HFFc6 (cell line): ENCODE results near the gene PIK3R6. TPM values are rescaled to one million over a fixed set of nuclear protein-coding genes. Genes with fewer than 3 reads are reported as not detected.

Source experiments
- DNase-seq: peaks from one replicate; pipeline ENCODE4 v3.0.0-alpha.2; 2018
- H3K27ac Mint-ChIP-seq: 2 replicates; pipeline ENCODE4 v1.8.0; 2020; ENCODE audit warnings: mild to moderate bottlenecking, mixed read lengths
- H3K27me3 Mint-ChIP-seq: 2 replicates; pipeline ENCODE4 v1.8.0; 2021; ENCODE audit warnings: mild to moderate bottlenecking, moderate library complexity, mixed read lengths; ENCODE audit not compliant: insufficient read depth
- H3K36me3 Mint-ChIP-seq: 2 replicates; pipeline ENCODE4 v1.8.0; 2021; ENCODE audit warnings: low read depth, mixed read lengths
- H3K4me1 Mint-ChIP-seq: 2 replicates; pipeline ENCODE4 v1.8.0; 2020; ENCODE audit warnings: low read depth, mixed read lengths
- H3K4me3 Mint-ChIP-seq: 2 replicates; pipeline ENCODE4 v1.8.0; 2020; ENCODE audit warnings: mild to moderate bottlenecking, moderate library complexity, mixed read lengths
- H3K9me3 Mint-ChIP-seq: 2 replicates; pipeline ENCODE4 v1.8.0; 2020; ENCODE audit warnings: mild to moderate bottlenecking, mixed read lengths
- total RNA-seq, 6 experiments: library from RNA; stranded (reverse); fragmentation: NEBNext Ultra II Directional; extraction: Animal tissue kit (Norgen Biotek cat#: 25700); gene quantifications; 2 replicates in 1 of 6; 3 replicates in 5 of 6; pipeline ENCODE4 v1.2.3, GENCODE V29; 2021
- TF ChIP-seq, protein P1 (sequence below): fragments of 200-600 bp; sonication (generic); IDR thresholded peaks from 2 replicates; pipeline ENCODE4 v1.5.0; 2021; ENCODE audit warnings: antibody characterized with exemption, mild to moderate bottlenecking

The PIK3R6 gene
- total RNA-seq, 6 experiments from 2014 or later, result not detected

DNA sequence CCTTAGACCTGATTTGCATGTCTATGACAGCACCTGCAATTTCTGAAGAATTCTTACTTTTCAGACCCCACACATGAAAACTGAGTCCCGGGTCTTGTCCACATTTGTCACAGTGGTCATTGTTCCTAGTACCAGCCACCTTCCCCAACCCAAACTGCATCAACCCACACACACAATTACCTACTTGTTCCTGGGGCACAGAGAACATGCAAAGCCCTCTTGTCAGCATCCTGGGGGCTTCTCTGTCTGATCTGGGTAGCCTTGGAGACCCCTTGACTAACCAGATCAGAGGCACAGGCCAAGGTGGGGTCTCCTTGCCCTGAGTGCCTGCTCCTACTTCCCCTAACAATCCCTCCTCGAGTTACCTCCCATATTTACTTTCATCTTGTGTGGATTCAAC is 36.7 kb upstream of the PIK3R6 start:
- H3K4me3 Mint-ChIP-seq, result no peak overlapping the region

DNA sequence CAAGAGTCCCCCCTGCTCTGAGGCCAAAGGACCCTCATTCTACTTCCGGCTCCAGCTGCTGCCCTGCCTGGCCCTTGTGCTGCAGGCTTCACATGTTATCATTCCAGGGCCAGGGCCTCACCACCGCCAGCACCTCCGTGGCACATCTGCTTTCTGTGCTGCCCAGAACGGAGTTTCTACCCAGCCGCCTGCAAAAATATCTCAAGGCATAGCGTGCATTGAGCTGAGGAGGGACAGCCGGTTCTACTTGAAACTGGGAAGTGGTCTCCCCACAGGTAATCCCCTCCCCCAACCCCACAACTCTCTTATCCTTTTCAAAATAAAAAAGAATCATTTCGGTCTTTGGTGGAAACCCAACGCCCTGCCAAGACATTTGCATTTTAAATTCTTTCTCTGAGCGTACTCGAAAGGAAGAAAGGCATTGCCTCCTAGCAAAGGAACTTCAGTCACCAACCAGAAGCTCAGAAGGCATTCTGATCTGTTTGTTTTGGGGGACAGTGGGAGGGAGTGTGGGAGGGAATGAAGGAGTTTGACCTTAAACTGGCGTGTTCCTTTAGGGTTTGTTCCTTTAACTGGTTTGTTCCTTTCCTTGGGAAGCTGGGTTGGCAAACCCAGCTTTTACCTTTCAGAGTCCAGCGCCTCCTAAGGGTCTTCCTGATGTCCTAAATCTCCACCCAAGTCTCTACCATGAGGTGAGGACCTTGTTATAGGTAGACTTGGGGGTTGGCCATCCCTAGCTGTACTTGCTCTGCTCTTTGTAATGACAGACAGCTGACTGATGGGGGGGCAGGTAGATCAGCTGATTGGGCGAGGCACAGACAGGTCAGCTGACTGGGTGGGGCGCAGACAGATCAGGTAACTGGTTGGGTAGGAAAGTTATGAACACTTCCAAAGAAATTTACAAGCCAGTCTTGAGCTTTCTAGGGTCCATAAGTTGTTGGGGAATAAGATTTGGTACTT is 33.4 kb upstream of the PIK3R6 start:
- Mint-ChIP-seq H3K9me3 (no peaks in the 10 kb centered on the region; the same call in 1 of the 2 replicates), H3K27me3 (peaks cover 6% of the 10 kb centered on the region), H3K4me1 (no peaks in the 10 kb centered on the region), H3K36me3 (no peaks in the 10 kb centered on the region), H3K4me3 (no peak overlapping the region), H3K27ac (no peak overlapping the region)
- no peak for DNase-seq
- TF ChIP-seq, protein P1, sequence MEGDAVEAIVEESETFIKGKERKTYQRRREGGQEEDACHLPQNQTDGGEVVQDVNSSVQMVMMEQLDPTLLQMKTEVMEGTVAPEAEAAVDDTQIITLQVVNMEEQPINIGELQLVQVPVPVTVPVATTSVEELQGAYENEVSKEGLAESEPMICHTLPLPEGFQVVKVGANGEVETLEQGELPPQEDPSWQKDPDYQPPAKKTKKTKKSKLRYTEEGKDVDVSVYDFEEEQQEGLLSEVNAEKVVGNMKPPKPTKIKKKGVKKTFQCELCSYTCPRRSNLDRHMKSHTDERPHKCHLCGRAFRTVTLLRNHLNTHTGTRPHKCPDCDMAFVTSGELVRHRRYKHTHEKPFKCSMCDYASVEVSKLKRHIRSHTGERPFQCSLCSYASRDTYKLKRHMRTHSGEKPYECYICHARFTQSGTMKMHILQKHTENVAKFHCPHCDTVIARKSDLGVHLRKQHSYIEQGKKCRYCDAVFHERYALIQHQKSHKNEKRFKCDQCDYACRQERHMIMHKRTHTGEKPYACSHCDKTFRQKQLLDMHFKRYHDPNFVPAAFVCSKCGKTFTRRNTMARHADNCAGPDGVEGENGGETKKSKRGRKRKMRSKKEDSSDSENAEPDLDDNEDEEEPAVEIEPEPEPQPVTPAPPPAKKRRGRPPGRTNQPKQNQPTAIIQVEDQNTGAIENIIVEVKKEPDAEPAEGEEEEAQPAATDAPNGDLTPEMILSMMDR, result no peak

More for the DNA sequence above, 36.7 kb upstream of the PIK3R6 start:
- no peak overlapping the region for H3K27ac Mint-ChIP-seq
- H3K36me3 Mint-ChIP-seq, result no peaks in the 10 kb centered on the region
- H3K9me3 Mint-ChIP-seq, result peaks cover 4% of the 10 kb centered on the region; the same call in 1 of the 2 replicates
- H3K4me1 Mint-ChIP-seq, result no peaks in the 10 kb centered on the region
- TF ChIP-seq, protein P1, result no peak
- peaks cover 6% of the 10 kb centered on the region for H3K27me3 Mint-ChIP-seq
- no peak for DNase-seq

DNA sequence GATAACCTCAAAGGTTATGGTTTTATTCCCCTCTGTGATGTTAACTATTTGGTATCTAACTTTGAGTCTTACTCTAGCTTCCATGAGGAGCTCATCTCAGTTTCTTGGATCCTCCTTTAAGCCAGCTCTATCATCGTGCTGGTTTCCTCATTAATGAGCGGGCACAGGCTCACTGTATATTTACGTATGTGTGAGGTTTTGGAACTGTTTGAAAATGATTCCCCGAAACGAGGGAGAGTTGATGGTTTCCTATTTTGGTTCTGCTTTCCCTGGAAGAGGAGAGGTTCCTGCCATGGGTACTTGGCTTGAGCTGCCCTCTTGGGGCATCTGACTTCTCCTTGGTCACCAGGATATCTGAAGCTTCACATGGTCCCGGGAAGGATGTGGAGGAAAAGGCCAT is 32.7 kb upstream of the PIK3R6 start:
- Mint-ChIP-seq H3K36me3 (no peaks in the 10 kb centered on the region), H3K4me3 (no peak overlapping the region), H3K9me3 (no peaks in the 10 kb centered on the region; the same call in 1 of the 2 replicates), H3K27me3 (peaks cover 6% of the 10 kb centered on the region), H3K27ac (no peak overlapping the region), H3K4me1 (no peaks in the 10 kb centered on the region)
- TF ChIP-seq, protein P1, result no peak
- no peak for DNase-seq

DNA sequence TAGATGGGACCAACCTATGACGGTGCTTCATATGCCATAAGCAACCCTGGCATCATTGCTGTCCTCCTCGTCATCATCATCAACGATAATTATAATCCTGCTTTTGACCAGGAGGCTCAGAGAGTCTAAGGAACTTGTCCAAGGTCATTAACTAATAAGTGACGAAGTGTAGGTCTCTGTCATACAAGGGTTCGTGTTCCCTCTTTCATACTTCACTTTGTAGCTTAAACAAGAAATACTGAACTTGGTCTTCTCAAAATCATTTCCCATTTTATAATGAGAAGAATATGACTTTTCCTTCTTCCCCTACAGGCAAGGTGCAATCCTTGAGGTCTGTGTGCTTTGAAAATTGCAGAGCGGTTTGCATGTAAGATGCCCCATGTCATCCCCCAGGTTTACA is 31.2 kb upstream of the PIK3R6 start:
- H3K4me3 Mint-ChIP-seq, result no peak overlapping the region
- H3K9me3 Mint-ChIP-seq, result no peaks in the 10 kb centered on the region
- TF ChIP-seq, protein P1, result no peak
- no peaks in the 10 kb centered on the region for H3K36me3 Mint-ChIP-seq
- H3K27me3 Mint-ChIP-seq, result peaks cover 6% of the 10 kb centered on the region
- DNase-seq, result no peak
- 0 out of 2 replicates have a peak, but pooled peaks cover 6% of the 10 kb centered on the region for H3K4me1 Mint-ChIP-seq
- H3K27ac Mint-ChIP-seq, result no peak overlapping the region

DNA sequence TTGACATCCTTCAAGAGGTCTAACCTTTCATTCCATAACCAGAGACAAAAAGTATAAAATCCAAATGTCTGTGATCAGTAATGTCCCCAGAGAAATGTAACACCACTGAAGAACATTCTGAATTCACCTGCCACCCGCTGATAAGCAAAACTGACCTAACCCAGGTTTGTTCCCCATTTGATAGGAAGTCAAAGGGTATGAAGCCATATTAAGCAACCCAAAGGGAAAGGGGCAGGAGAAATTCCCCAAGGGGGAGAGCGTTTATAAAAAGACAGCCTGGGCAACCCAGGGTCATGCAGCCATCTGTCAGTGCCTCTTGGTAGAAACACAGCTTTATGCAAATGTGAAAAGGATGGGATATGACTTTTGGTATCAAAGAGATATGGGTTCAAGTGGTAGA is 30.7 kb upstream of the PIK3R6 start:
- TF ChIP-seq, protein P1, result no peak
- H3K27me3 Mint-ChIP-seq, result peaks cover 6% of the 10 kb centered on the region
- no peak overlapping the region for H3K27ac Mint-ChIP-seq
- H3K4me1 Mint-ChIP-seq, result 0 out of 2 replicates have a peak, but pooled peaks cover 6% of the 10 kb centered on the region
- DNase-seq, result no peak
- no peak overlapping the region for H3K4me3 Mint-ChIP-seq
- H3K36me3 Mint-ChIP-seq, result no peaks in the 10 kb centered on the region
- H3K9me3 Mint-ChIP-seq, result no peaks in the 10 kb centered on the region
